Measurements from ENCODE around the gene VIL1. TPM values are rescaled to one million over a fixed set of nuclear protein-coding genes. Genes with fewer than 3 reads are reported as not detected.
A peak's percentile ranks its signal among the peaks of the same experiment; 100 is the strongest.

The VIL1 gene
- total RNA-seq, 1 donor from 2014 or later: 0.29 TPM

DNA sequence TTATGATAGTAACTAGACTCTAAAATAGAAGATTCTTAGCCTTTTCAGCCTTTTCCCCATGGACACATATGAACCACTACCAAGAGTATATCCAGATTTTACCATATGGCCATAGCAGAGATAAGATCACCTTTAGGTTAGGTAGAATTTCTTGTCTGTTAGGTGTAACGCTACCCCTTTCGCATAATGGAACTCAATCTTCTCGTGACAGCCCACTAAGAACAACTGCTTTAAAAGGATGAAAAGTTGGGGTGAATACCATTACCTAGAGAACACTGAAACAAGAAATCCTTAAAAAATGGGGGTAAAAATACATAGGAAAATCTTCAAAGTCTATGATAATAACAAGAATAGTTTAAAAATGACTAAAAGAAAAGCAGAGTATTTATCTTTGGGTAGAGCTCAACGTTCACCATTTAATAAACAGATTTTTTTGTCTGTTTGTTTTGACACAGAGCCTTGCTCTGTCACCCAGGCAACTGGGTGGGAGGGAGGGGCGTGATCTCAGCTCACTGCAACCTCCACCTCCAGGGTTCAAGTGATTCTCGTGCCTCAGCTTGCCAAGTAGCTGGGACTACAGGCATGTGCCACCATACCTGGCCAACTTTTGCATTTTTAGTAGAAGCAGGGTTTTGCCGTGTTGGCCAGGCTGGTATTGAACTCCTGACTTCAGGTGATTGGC, 67.2 kb downstream of the VIL1 start:
- Mint-ChIP-seq H3K27ac (no peak overlapping the region), H3K9me3 (no peaks in the 10 kb centered on the region), H3K4me1 (no peaks in the 10 kb centered on the region), H3K27me3 (ENCODE audit: low read depth) (no peaks in the 10 kb centered on the region), H3K4me3 (no peak overlapping the region), H3K36me3 (peaks cover 36% of the 10 kb centered on the region)
- DNase-seq (ENCODE audit: low spot score in 2 of 2, unreplicated experiment in 2 of 2): no peak
- TF ChIP-seq, protein P1, sequence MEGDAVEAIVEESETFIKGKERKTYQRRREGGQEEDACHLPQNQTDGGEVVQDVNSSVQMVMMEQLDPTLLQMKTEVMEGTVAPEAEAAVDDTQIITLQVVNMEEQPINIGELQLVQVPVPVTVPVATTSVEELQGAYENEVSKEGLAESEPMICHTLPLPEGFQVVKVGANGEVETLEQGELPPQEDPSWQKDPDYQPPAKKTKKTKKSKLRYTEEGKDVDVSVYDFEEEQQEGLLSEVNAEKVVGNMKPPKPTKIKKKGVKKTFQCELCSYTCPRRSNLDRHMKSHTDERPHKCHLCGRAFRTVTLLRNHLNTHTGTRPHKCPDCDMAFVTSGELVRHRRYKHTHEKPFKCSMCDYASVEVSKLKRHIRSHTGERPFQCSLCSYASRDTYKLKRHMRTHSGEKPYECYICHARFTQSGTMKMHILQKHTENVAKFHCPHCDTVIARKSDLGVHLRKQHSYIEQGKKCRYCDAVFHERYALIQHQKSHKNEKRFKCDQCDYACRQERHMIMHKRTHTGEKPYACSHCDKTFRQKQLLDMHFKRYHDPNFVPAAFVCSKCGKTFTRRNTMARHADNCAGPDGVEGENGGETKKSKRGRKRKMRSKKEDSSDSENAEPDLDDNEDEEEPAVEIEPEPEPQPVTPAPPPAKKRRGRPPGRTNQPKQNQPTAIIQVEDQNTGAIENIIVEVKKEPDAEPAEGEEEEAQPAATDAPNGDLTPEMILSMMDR (IDR thresholded peaks at IDR 0.05; ENCODE audit: unreplicated experiment): no peak

DNA sequence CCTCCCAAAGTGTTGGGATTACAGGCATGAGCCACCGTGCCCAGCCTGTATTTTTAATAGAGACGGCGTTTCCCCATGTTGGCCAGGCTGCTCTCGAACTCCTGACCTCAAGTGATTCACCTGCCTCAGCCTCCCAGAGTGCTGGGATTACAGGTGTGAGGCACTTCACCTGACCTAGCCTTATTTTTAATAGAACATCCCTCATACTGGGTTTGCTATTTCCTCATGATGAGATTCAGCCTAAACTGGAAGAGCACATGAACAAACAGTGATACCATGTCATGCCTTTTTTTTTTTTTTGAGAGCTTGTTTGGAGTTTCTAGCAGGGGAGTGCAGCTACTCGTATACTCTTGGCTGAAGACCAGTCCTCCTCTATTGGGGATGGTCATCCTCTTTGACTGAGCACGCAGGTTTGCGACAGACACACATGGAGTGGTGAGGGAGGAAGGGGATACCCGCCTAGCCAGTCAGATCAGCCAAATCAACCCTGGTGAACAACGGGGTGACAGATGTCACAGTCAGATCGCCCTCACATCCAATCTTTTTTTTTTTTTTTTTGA, 81.7 kb downstream of the VIL1 start:
- Mint-ChIP-seq H3K27me3 (ENCODE audit: low read depth) (no peaks in the 10 kb centered on the region), H3K27ac (peak overlapping the region; percentile 26), H3K9me3 (no peaks in the 10 kb centered on the region), H3K36me3 (peaks cover 15% of the 10 kb centered on the region), H3K4me1 (peaks cover 15% of the 10 kb centered on the region), H3K4me3 (no peak overlapping the region)
- TF ChIP-seq, protein P1 (IDR thresholded peaks at IDR 0.05; ENCODE audit: unreplicated experiment): no peak
- DNase-seq (ENCODE audit: low spot score in 2 of 2, unreplicated experiment in 2 of 2): no peak

DNA sequence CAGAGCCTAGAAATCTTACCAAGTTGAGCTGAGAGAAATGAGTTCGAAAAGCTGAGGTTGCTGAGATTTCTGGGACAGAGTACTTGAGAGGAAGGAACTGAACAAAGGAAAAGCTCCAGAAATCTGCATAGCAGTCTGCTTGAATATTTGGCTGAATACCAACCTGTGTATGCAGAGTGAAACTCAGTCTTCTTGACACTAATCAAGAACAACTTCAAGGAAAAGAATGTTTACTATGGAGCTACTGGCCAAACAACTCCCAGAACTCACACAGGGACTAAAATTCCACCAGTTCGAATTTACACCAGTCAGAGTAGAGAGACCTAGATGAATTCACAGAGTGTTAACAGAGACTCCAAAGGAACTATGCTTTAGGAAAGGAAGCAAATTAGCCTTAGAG, 82.7 kb downstream of the VIL1 start:
- Mint-ChIP-seq H3K4me3 (no peak overlapping the region), H3K4me1 (peaks cover 15% of the 10 kb centered on the region), H3K36me3 (peaks cover 18% of the 10 kb centered on the region), H3K27me3 (ENCODE audit: low read depth) (no peaks in the 10 kb centered on the region), H3K27ac (peak overlapping the region; percentile 92), H3K9me3 (no peaks in the 10 kb centered on the region)
- DNase-seq (ENCODE audit: low spot score in 2 of 2, unreplicated experiment in 2 of 2): no peak
- TF ChIP-seq, protein P1 (IDR thresholded peaks at IDR 0.05; ENCODE audit: unreplicated experiment): no peak

Small RNA genes lying within 50 kb of the gene (microRNA-seq; reads per million reads assigned to microRNA genes)
- gene MIR26B: 31,242 reads per million, percentile 99 among the genes with 10 or more reads in this experiment

Other genes with a start within 250 kb of the VIL1 start
- gene ARPC2, start 201.9 kb upstream of the VIL1 start, total RNA-seq: 274 to 279 TPM (median 276 TPM) in 3 replicates
- gene GPBAR1, start 158.1 kb upstream of the VIL1 start, total RNA-seq: 0.55 to 0.93 TPM (median 0.78 TPM) in 3 replicates
- gene AAMP, start 149.0 kb upstream of the VIL1 start, total RNA-seq: 66.6 to 67.2 TPM (median 67.1 TPM) in 3 replicates
- gene PNKD, start 148.6 kb upstream of the VIL1 start, total RNA-seq: 63.2 to 70.4 TPM (median 69.5 TPM) in 3 replicates
- gene TMBIM1, start 126.6 kb upstream of the VIL1 start, total RNA-seq: 74.9 to 82.6 TPM (median 80.7 TPM) in 3 replicates
- gene CATIP, start 62.3 kb upstream of the VIL1 start, total RNA-seq: 0.16 TPM in 1 of 3 replicates, not detected in the others
- 0.53 to 0.79 TPM (median 0.76 TPM) in 3 replicates for gene SLC11A1, start 36.9 kb upstream of the VIL1 start, total RNA-seq
- 134 to 142 TPM (median 136 TPM) in 3 replicates for gene CTDSP1, start 19.3 kb upstream of the VIL1 start, total RNA-seq
- gene USP37, start 149.2 kb downstream of the VIL1 start, total RNA-seq: 17.8 to 20.0 TPM (median 19.4 TPM) in 3 replicates
- 54.5 to 57.4 TPM (median 57.0 TPM) in 3 replicates for gene CNOT9, start 149.7 kb downstream of the VIL1 start, total RNA-seq
- 1.0 to 1.5 TPM (median 1.3 TPM) in 3 replicates for gene PLCD4, start 188.8 kb downstream of the VIL1 start, total RNA-seq
- 31.4 to 34.1 TPM (median 32.9 TPM) in 3 replicates for gene ZNF142, start 240.5 kb downstream of the VIL1 start, total RNA-seq
- 36.0 to 39.4 TPM (median 37.8 TPM) in 3 replicates for gene BCS1L, start 240.6 kb downstream of the VIL1 start, total RNA-seq